SKM-1 treated with dmso at 0.1 percent for 144 hours (cell line): Measurements from ENCODE around the gene CDK15.
"Not testable (repeated sequence)": the region's sequence is repeated elsewhere in the genome, so short reads cannot be mapped to it uniquely, and the experiment has no call there.

Experiments
- DNase-seq: peaks from one replicate; lab custom pipeline; 2025; ENCODE audit not compliant: unreplicated experiment; lab: John Stamatoyannopoulos, UW

The CDK15 gene

DNA sequence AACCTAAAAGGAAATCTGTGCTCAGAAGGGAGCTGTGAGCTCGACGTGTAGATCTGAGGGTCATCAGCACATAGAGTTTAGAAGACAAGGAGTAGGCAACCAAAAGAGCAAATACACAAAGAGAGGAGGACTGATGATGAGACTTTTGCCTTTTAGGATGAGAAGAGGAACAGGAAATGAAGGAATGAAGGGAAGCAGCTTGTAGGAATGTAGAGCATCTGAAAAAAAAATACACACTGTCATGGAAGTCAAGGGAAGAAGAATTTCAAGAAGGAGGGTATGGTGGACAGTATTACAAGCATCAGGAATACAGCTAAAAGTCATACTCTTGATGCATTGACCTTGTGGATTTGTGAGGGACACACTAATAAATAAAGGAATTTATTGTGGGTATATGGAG, 21.9 kb downstream of the CDK15 start:
- DNase-seq, result no peak

DNA sequence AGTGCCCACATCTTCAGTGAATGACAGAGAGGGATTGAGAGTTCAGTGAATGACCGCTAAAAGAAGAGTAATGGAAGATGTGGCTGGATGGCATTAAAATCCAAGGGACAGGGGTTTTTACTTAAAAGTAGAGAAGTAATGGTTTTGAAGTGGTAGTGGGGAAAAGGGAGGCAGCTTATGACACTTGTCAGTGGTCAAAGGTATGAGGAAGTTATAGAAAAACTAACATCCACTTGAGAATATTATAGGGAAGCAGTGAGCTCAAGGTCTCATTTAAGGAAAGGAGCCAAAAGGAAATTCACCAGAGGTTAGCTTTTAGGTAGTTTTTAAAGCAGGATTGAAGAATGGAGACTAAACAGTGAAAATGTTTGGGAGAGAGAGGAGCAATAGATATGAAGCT, 24.3 kb downstream of the CDK15 start:
- DNase-seq, result peak; percentile 70

DNA sequence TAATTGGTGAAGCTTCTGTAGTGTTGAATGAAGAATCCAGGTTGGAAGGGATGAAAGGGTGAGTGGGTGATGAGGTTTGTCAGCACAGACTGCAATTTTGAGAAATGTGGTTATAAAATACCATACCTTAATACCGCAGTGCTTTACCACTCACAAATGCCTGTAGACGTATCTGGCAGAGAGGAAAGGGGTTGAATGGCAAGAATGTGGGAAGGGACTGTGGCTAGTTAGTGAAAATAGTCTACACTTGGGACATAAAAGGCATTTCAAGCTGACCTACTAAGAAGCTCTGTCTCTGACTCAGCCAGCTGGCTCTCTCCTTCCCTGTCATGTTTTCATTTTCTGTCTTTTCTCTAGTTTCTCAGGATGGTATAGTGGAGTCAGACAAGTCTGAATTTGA, 25.1 kb downstream of the CDK15 start:
- no peak for DNase-seq

DNA sequence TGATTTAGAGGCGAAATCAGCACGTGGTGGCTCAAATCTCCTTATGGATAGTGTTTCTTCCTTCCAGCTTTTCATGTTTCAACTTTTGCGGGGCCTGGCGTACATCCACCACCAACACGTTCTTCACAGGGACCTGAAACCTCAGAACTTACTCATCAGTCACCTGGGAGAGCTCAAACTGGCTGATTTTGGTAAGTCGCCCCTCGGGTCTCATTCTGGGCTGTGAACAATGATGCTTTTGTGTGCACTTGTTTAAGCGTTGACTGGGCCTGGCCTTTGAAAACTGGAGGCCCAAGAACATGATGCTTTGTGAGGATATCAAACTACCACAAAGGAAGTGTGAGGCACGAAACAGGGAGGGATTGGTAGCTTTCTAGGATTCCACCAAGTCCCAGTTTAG, 27.4 kb downstream of the CDK15 start:
- no peak for DNase-seq

DNA sequence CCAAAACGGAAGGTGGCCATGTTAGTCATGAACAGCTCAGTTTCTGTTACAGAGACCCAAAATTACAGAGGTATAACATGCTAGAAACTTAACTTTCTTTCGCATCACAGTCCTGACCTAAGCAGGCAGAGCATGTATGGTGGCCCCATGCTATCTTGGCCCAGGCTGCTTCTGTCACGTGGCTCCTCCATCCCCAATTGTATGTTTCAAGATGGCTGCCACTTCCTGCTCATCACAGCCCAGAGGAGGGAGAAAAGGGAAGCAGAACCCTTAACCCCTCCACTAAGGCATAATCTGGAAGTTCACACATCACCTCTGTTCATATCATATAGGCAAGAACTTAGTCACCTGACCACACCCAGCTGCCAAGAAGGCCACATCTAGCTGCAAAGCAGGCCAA, 28.7 kb downstream of the CDK15 start:
- no peak for DNase-seq

DNA sequence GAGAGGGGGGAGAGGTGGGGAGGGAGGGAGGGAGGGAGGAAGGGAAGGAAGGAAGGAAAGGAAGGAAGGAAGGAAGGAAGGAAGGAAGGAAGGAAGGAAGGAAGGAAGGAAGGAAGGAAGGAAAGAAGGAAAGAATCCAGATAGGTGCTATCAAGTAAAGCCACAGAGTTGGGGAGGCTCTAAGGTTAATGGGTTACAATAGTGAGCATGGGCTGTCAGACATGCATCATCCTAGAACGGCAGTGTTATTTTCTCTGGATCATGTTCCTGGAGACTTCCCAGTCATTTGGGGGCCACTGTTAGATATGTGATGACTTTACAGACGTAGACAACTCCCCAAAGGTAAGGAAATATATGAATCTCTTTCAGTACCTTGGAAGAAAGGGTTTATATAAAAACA, 31.1 kb downstream of the CDK15 start:
- DNase-seq, result no peak

DNA sequence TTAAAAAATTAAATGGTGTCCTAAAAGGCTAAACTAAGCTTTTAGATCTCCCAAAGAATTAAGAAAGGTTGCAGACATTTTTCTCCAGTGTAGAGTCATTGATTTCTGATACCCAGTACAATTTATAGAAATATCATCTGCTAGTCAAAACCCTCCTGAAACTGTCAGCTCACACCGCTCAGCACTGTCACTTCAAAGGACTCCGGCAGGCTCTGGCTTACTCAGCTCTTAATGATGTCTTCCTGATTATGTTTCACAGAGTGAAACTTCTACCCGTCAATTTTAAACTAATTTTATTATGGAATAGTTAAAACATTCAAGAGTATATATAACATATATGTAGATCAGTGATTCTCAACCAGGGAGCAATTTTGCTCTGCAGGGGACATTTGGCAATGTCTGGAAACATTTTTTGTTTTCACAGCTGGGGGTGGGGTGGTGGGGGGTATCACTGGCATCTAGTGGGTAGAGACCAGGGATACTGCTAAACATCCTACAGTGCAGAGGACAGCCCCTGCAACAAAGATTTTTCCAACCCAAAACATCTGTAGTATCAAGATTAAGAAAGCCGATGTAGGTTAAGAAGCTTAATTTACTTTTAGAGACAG, 31.6 kb downstream of the CDK15 start:
- DNase-seq, result no peak

DNA sequence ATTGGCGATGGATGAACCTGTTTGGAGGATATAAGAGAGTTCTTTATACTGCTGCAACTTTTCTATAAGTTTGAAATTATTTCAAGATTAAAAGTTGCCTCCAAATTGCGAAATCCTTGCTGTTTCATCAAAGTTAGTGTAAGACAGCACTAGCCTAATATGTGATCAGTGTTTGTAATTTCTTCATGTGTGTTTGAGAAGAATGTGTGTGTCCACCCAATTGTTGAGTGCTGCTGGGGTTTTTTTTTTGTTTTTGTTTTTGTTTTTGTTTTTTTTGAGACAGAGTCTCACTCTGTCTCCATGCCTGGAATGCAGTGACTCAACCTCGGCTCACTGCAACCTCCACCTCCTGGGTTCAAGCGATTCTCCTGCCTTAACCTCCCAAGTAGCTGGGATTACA, 33.4 kb downstream of the CDK15 start:
- DNase-seq, result no peak

DNA sequence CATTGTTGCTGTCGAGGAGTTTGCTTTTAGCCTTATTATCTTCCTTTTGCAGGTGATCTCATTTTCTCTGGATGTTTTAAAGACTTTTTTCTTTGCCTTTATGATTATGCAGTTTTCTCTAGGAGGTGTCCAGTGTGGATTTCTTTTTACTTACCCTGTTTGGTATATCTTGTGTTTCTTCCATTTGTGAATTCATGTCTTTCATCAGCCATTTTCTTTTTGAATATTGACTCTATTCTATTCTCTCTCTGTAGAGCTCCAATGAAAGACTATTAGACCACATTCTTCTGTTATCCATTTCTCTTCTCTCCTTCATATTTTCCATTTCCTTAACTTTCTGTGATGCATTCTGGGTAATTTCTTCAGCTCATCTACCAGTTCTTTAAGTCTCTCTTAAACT, 34.4 kb downstream of the CDK15 start:
- DNase-seq, result no peak

DNA sequence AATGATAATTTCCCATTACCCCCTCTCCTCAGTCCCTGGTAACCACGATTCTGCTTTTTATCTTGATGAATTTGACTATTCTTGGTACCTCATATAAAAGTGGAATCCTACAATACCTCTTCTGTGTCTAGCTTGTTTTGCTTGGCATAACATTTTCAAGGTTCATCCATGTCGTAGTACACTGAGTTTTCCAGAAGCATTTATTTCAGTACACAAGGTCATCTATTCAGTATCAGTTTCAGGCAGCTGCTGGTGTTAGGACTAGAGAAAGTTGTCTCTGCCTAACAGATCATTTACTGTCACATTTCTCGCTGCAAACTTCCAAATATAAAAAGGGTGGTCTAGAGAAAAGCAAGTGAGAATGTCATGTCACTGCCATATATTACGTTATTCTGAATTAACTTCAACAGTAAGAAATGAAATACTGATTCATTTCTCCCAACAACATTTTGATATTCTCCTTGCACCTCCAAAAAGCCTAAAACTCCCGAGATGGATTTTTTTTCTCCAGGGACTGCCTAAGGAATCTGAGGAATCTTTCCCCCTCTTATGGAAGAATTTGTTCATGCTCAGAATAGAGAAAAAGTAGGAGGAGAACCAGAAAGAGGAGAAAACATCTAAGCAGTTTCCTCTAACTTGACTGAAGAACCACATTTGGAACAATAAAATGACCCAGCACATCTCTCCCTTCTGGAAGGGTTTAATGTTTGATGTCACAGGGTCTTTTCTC, 36.0 kb downstream of the CDK15 start:
- no peak for DNase-seq

DNA sequence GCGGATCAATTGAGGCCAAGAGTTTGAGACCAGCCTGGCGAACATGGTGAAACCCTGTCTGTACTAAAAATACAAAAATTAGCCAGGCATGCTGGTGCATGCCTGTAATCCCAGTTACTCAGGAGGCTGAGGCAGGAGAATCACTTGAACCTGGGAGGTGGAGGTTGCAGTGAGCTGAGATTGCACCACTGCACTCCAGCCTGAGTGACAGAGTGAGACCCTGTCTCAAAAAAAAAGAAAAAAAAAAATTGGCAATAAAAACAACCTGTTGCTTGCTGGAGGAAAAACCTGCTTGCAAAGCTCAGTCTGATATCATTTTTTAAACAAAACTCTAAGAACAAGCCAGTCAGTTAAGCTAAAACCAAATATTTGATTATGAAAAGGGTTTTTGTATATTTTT, 38.6 kb downstream of the CDK15 start:
- DNase-seq, result not testable (repeated sequence)

DNA sequence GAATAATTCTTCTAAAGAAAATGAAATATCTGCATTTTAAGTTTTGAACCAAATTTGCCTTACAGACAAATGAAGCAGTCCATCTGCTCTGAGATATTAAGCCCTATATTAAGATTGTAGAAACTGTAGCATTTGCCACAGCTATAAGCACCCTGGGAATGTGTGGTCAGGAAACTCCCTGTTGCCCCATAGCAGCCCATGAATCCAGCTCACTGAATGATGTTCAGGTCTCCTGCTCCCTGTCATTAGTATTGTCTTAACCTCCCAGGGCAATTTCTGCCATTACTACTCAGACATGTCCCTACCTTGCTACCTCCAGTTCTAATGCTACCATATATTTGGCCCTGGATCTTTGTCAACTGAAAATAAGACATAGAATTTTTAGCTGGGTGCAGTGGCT, 41.1 kb downstream of the CDK15 start:
- DNase-seq, result no peak

DNA sequence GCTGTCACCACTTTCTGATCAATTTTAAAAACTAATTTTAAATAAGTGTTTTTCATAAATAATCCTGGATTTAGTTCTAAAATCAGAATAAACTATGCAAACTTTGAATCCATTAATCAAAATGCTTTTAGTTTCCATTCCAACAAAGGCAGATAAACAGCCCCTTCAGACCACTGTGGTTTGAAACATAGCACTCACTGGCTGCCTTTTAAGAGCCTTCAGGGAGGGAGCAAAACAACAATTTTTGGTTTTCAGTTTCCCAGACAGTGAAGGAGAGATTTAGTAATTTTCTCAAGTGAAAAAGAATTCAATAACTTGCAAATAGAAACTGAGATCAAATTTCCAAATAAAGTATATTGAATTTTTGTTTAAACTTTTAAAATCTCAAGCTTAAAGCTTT, 46.1 kb downstream of the CDK15 start:
- no peak for DNase-seq

DNA sequence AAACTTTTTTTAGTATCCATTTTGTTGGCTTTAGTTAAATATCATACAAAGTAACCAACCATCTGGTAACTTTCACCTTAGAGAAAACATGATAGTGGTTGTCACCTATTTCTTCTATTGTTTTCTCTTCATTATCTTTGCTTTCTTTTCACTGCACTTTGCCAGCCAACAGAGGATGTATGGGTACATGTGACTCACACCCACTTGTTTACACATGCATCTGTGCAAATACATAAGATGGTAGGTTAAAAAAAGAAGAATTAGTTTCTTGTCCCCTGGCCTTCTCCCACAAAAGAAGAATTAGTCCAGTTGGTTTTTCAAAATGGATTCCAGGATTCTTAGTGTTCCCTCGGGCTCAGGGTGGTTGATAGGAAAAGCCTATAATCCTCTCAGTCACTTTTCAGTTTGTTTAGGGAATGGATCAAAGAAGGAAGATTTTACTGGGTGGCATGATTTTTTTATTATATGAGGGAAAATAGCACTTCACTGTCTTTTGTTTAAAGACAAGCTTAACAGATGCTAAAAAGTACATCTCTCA, 46.6 kb downstream of the CDK15 start:
- no peak for DNase-seq

DNA sequence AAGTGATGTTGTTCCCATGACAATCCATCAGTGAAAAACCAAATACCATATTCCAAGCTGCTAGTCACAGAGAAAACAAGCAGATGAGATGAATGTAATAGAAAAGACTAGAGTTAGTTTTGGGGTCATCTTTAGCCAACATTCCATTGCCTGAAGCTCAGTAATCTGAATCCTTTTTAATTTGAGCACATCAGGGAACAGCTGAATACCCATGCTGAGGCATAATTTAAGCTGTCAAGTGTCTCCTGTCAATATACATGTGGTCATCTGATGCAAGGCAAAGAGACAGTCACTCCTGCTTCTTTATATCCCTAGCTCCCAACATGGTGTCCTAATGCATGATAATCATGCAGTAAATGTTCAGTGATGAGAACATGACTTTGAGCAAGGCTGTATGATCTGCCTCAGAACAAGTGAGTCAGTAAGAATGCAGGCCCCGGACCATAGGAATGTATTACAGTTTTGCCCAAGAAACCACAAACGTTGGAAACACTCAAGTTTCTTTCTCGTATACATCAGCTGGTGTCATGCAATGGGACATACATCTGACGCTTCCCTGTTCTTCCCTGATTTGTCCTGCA, 48.0 kb downstream of the CDK15 start:
- no peak for DNase-seq

DNA sequence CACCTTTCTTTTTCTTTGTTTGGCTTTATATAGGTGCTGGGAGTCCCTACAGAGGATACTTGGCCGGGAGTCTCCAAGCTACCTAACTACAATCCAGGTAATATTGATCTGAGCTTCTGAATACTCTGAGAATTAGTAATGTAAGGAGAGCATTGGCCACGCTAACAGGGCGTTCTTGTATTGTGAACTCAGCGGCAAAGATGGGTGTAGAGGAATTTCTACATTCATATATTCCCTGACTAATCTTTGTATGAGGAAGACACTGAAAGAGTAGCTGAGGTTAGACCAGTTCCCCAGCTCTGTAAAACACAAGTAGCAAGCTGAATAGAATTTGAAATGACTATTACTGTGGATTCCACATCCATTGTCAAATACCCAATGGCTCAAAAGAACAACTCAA, 48.5 kb downstream of the CDK15 start:
- DNase-seq, result no peak

DNA sequence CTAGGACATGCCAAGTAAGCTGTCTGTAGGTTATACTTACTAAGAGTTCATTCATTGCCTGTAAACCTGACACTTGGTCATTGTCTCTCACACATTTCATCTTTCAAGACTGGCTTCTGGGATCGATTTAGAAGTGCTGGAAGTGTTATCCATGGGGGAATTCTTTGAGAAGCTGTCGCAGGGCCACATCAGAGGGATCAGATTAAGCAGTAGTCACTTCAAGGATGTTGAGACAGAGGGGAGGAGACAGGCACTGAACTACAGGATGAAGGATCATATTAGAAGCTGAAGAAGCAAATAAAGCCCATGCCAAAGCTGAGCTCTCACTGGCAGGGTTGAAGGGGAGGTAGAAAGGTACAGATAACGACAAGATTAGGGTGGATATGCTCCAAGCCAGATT, 49.0 kb downstream of the CDK15 start:
- DNase-seq, result no peak

DNA sequence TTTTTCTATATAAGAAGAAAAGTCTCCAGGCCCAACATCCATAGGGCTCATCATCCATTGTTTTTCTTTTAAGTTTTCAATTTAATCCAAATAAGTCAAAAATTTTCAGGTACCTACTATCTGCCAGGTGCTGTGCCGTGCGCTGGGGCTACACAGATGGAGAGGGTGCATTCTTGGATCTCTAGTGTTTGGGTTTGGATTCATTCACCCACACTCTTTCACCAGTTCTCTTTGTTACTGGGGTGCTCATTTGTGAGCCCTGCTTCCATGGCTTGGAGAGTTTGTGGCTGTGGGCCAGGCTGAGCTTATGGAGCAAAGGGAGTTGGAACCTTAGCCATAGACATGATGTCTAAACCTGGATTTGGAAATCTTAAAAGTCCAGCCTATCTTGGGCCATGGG, 51.0 kb downstream of the CDK15 start:
- no peak for DNase-seq

DNA sequence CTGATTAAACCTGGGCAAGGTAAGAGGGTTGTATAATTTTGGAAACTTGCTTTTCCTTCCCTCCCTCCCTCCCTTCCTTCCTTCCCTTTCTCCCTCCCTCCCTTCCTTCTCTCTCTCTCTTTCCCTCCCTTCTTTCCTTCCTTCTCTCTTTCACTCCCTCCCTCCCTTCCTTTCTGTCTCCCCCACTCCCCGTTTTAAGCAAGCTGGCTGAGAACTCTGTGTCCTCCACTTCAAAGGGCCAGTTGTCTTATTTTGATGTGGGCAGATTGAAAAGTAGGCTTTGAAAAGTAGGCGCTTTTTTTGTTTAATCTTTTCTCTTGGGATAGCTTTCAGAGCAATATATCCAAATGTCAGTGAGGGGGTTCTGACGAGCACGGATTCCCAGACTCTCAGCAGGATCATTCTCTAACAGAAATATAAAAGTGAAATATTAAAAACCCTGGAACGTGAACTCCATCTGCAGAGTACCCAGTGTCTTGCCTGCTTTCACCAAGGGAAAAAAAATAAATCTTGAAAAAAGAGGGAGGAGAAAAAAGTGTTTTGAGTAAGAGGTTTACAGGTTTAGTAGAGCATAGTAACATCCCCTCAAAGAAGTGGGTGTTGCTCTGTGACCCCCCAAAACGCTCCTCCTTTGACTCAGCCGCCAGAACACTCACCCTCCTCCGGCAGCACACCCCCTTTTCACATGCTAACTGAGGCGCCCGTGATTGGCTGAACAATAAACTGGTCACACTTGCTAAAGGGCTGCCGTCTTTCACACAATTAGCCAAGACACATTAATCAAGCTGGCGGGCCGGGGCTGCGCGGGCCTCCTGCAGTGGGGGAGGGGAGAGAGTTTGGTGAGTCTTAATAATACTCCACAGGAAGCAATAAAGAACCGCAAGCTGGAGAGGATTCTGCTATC, 52.2 kb downstream of the CDK15 start:
- no peak for DNase-seq

DNA sequence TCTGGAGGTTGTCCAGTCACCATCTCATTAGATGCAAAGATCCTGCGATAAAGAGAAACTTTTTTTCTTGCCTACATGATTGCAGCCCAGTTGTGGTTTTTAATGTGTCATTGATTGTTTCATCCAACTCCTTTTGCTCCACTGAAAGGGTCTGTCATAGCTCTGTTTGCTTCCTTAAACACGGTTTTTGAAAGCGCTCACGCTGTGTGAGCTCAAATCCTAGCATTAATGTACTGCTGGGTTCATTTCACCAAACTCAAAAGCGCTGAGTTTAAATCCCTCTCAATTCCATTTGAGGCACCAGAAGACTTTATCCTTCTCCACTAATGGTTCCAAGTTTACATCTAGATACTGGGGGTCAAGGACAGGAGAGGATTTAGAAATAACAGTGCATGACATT, 53.6 kb downstream of the CDK15 start:
- no peak for DNase-seq

DNA sequence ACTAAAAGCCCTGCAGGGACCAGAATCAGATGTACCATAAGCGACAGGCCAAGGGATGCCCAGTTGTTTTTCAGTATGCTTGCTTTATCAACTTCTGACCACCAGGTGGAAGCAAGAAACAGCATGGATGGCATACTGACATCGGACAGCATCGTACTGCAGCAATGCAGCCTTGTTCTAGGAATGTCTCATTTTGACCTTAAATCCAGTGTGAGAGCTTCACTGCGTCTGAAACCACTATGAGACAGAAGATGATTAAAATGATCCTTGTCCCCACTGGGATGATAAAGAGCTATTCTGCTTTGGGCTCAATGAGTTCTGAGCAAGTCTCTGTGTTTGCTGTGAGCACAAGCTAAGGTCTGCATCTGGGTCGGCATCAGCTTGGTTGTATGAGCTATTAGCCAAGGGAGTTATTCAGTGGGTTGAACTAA, 54.3 kb downstream of the CDK15 start:
- DNase-seq, result peak; percentile 49
